ENCODE data around the gene NPIPB2. TPM values are rescaled to one million over a fixed set of nuclear protein-coding genes. Genes with fewer than 3 reads are reported as not detected.

Gene NPIPB2
- total and polyA plus RNA-seq, 2 of the 13 experiments (the other 11 are each of a cell fraction or from before 2014, with no cell fraction given): 1.8 to 4.1 TPM

DNA sequence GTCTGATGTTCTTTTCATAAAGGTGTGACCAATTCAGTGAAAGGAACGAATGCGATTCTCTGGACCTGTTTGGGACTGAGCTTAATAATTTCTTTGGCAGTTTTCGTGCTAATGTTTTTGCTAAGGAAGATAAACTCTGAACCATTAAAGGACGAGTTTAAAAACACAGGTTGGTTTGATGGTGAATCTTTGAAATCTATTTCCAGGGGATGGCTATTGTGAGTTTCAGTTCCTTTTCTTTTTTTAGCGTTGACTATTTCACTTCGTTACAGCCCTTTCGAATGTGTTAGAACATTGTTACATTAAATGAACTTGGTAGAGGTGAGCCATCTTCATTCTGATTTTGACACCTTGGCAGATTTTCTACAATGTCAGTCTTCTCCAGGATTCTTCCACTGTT is 24.3 kb upstream of the NPIPB2 start (continued):
- TF ChIP-seq ZNF20 (CRISPR knock-in tag; IDR thresholded peaks at IDR 0.05) (no peak), ZNF274 (CRISPR knock-in tag; IDR thresholded peaks at IDR 0.05) (no peak), ZNF333 (CRISPR knock-in tag; IDR thresholded peaks at IDR 0.05; ENCODE audit: borderline replicate concordance) (no peak), FOXA3 (CRISPR knock-in tag; IDR thresholded peaks at IDR 0.05) (no peak)
- TF ChIP-seq, protein P1, sequence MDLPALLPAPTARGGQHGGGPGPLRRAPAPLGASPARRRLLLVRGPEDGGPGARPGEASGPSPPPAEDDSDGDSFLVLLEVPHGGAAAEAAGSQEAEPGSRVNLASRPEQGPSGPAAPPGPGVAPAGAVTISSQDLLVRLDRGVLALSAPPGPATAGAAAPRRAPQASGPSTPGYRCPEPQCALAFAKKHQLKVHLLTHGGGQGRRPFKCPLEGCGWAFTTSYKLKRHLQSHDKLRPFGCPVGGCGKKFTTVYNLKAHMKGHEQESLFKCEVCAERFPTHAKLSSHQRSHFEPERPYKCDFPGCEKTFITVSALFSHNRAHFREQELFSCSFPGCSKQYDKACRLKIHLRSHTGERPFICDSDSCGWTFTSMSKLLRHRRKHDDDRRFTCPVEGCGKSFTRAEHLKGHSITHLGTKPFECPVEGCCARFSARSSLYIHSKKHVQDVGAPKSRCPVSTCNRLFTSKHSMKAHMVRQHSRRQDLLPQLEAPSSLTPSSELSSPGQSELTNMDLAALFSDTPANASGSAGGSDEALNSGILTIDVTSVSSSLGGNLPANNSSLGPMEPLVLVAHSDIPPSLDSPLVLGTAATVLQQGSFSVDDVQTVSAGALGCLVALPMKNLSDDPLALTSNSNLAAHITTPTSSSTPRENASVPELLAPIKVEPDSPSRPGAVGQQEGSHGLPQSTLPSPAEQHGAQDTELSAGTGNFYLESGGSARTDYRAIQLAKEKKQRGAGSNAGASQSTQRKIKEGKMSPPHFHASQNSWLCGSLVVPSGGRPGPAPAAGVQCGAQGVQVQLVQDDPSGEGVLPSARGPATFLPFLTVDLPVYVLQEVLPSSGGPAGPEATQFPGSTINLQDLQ (CRISPR knock-in tag; IDR thresholded peaks at IDR 0.05): no peak

DNA sequence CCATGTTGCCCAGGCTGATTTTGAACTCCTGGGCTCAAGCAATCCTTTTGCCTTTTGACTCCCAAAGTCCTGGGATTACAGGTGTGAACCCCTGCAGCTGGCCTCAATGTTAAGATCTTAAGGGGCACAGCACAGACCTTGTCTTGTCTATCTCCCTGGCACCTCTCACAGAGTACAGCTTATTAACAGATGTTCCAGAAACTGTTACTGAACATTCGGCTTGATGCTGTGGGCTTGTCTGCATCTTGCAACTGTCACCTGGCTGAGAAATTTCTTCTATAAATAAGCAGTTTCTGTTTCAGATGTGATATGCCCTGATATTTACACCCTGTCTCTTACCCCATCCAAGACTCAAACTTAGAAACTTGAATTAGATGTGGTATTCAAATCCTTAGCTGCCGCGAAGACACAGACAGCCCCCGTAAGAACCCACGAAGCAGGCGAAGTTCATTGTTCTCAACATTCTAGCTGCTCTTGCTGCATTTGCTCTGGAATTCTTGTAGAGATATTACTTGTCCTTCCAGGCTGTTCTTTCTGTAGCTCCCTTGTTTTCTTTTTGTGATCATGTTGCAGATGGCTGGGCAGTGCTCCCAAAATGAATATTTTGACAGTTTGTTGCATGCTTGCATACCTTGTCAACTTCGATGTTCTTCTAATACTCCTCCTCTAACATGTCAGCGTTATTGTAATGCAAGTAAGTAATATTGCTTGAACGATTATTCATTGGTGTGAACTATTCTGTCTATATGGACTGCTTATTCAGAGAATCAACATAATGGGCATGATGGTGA is 23.1 kb upstream of the NPIPB2 start, which contains the start of gene TNFRSF17:
TNFRSF17 (plus strand) TSS at position 450 of the 791 bp plus-strand sequence; CDS start at position 565, 115 bp downstream.
- H3K36me3 ChIP-seq (replicated peaks in 1 of 2; ENCODE audit: control insufficient read depth in 1 of 2, insufficient read depth in 2 of 2, low read length in 2 of 2): no peaks in the 10 kb centered on the region
- intact Hi-C loops (cut with micrococcal nuclease; ENCODE audit: unreplicated experiment) (no loop called here), in situ Hi-C loops (cut with HindIII; ENCODE audit: extremely low pct_ligation_motif_present, low pct_unique_long_range_greater_than_20kb) (no loop called here)
- H3K4me3 ChIP-seq (replicated peaks in 1 of 3; ENCODE audit: insufficient read depth in 1 of 3, low read depth in 2 of 3, low read length in 3 of 3): no peak within 1 kb of the TSS; a peak in 1 of 6 replicates
- H3K4me2 ChIP-seq (ENCODE audit: low read depth, low read length): peak within 1 kb of the TSS; percentile 29
- no peak within 1 kb of the TSS for H3K9ac ChIP-seq (ENCODE audit: insufficient read depth, low read depth, low read length)
- peaks cover 4 to 19% of the 10 kb centered on the region in 2 experiments; a peak in 4 of 5 replicates for H3K27me3 ChIP-seq (ENCODE audit: control insufficient read depth in 1 of 2, insufficient read depth in 2 of 2, low read length in 2 of 2)
- DNase-seq (ENCODE audit: low spot score) (no peak), FAIRE-seq (no peak), ATAC-seq (0 out of 3 replicates have a peak, but pooled peaks have one; percentile 23)
- no peaks in the 10 kb centered on the region for H4K20me1 ChIP-seq (ENCODE audit: insufficient read depth, low read length)
- ChIA-PET CTCF (ENCODE audit: low intra/inter-chr PET ratio, low total read pairs) (no interaction called here), POLR2A (interaction anchor here (3.6 kb wide), 1 partner anchor 12 kb away, joined by 17 read pairs; the partner anchor contains the start of gene SNX29)
- no peak within 1 kb of the TSS for H3K27ac ChIP-seq (ENCODE audit: extremely low read length, insufficient read depth, low read length)
- H3K9me3 ChIP-seq (ENCODE audit: low read length): no peaks in the 10 kb centered on the region
- BruUV-seq (replicated peaks): no TSS peak
- H3K79me2 ChIP-seq (ENCODE audit: insufficient read depth, low read length): no peaks in the 10 kb centered on the region
- TF ChIP-seq ZNF124 (CRISPR knock-in tag; IDR thresholded peaks at IDR 0.05) (0 out of 2 replicates have a peak, but pooled peaks have one; percentile 35), ZSCAN12 (CRISPR knock-in tag; IDR thresholded peaks at IDR 0.05) (no peak), RNF2 (conservative IDR thresholded peaks at IDR 0.05; ENCODE audit: low read depth) (0 out of 2 replicates have a peak, but pooled peaks have one; percentile 20), ZNF562 (CRISPR knock-in tag; IDR thresholded peaks at IDR 0.05; ENCODE audit: borderline replicate concordance) (0 out of 2 replicates have a peak, but pooled peaks have one; percentile 16)
- no peak within 1 kb of the TSS for H2AFZ ChIP-seq (ENCODE audit: low read length)
- H3K4me1 ChIP-seq (ENCODE audit: insufficient read depth, low read length): peaks cover 34% of the 10 kb centered on the region
- WGBS (ENCODE audit: low lambda C conversion rate): 31% methylated on average over 9 of the region's 9 CpGs
